GM21360 (cell line): ENCODE data around the gene MRPL10.
"Not testable (repeated sequence)": the region's sequence is repeated elsewhere in the genome, so short reads cannot be mapped to it uniquely, and the experiment has no call there.

Source experiments
- ATAC-seq: cut with Tn5 transposase; IDR thresholded peaks from one replicate; pipeline ENCODE4 v1.9.1; 2021; ENCODE audit warnings: mild to moderate bottlenecking, moderate library complexity; ENCODE audit not compliant: unreplicated experiment

The MRPL10 gene

DNA sequence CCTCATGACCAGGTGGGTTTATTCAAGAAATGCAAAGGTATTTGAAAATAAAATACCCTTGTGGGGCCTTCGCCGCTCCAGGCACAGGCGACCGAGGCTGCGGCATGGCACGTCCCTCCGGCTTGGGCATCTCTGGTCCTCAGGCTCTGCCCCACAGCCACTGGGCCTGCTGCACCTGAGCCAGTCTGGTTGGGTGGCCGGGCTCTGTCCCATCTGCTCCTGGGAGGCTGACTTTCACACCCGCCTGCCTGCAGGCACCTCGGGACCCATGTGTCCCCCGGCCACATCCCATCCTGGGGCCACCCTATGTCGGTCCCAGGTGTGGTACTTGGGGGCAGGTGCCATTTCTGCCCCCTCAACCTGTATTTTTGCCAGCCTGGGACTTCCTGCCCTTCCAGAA, 30.7 kb downstream of the MRPL10 start:
- no peak for ATAC-seq

DNA sequence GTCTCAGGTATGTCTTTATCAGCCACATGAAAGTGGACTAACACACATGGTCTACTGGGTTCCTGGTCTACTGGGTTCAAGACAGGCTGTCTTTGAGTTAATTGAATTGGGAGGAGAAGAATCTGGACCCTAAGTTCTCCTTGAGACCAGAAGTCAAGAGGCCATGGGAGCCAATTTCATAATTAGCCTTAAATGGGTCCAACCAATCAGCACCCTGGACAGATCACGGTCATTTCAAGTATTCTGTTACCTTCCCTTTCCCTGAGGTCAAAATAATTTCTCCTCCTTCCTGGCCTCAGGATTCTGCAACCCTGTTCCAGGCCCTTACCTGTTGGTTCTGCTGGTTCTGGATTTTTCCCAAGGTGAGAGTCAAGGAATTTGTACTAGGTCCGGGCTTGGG, 33.5 kb downstream of the MRPL10 start:
- ATAC-seq, result no peak

DNA sequence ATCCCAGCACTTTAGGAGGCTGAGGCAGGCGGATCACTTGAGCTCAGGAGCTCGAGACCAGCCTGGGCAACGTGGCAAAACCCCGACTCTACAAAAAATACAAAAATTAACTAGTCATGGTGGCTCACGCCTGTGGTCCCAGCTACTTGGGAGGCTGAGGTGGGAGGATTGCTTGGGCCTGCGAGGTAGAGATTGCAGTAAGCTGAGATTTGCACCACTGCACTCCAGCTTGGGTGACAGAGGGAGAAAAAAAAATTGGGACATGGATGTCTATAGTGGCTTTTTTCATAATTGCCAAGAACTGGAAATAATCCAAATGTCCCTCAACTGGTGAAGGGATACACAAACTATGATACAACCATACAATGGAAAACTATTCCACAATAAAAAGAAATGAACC, 38.4 kb downstream of the MRPL10 start:
- ATAC-seq, result no peak

DNA sequence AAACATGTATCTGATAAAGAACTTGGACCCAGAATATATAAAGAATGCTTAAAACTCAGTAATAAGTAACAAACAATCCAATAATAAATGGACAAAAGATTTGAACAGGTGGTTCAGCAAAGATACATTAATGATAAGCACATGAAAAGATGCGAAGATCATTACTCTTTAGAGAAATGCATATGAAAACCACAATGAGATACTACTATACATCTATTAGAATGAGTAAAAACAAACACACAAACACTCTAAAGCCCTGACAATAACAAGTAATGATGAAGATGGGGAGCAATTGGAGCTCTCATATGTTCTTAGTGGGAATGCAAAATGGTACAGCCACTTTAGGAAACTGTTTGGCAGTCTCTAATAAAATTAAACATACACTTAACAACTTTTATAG, 38.9 kb downstream of the MRPL10 start:
- ATAC-seq, result no peak

DNA sequence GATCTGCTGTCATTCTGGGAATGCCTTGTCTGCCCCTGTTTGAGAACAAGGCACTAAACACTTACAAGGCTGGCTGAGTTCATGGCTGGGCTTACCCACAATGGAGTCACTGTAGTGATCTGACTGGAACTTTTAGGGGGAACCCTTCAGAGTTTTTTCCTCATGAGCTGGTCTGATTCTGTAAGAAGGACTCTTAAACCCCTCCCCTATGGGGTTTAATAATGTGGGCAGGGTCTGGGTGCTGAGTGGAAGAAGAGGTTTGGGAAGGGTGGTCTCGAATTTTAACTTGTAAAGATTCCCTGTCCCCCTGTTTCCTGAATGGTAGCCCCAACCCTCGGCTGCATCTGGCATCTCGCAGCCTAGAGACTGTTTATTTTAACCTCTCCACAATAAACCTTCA, 40.3 kb downstream of the MRPL10 start:
- no peak for ATAC-seq

DNA sequence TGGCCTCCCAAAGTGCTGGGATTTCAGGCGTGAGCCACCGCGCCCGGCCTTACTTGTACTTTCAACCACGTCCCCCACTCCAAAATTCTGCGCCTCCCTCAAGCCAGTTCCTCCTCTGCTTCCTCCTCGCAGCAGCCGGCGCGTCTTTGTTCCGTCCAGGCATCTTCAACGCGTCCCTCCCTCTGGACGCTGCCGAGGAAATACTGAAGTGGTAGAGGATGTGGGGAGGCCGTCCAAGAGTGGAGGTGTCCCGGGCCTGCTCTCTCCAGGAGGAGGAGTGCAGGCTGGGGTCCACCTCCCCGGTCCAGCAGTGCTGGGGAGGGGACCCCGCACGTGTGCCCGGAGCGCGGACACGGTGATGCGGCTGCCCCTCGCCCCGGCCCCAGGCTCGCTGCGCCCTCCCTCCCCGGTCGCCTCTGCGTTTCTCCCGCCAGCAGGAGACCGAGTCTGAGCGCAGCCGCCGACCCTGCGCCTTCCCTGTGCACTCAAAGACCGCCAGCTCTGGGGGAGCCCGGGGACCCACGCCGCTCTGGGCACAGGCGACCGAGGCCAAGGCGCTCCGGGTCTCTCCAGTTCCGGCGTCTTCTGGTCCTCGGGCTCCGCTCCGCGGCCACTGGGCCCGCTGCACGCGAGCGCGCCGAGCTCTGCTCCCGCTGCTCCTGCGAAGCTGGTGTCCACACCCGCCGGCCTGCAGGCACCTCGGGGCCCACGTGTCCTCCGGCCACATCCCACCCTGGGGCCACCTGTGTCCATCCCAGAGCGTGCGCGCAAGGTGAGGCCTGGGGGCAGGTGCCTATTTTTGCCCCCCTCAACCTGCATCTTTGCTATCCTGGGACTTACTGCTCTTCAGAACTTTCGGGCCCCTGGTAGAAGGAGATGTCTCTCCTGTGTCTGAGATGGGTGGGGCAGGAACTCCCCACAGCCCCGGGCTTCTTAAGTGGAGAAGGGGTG, 41.5 kb downstream of the MRPL10 start:
- ATAC-seq, result no peak

DNA sequence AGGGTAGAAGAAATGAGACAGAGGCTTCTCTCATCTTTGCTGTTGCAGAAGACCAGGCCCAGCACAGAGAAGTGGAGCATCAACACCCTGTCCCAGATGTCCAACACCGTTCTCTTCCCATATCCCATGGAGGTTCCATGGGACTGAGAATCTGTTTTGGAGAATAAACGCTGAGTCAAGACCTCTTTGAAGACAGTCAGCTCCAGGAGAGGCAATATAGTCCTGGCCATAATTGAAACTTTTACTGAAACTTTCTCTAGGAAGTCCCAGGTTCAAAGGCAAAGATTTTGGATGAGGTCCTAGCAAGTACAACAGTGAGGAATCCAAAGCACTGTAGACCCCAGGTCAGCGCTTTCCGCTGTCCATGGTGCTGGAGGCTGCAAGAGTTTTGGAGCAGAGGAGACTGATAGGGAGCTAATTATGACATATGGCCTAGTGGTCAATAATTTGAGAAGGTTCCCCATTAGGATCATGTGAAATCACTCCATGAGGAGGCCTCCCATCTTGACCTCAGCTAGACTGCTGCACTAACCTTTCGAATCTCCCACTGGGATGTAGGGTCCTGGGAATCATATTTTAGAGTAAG, 45.7 kb downstream of the MRPL10 start:
- ATAC-seq, result no peak

DNA sequence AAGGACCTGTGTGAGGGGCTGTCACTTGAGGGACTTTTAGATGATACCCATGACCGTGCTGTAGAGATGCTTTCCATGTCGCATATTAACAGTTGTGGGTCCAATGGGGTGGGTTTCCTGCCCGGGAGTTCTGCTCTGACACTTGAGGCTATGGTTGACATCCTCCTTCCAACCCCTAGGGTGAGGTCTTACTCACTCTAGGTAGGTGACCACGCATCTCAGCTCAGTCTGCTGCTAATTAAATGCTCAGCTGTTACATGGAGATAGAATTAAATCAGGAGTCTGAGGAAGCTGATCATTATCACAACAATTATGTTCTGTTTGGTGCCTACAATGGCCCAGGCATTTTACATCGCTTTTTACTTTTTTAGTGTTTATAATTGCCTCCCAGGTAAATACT, 49.9 kb downstream of the MRPL10 start:
- ATAC-seq, result no peak

DNA sequence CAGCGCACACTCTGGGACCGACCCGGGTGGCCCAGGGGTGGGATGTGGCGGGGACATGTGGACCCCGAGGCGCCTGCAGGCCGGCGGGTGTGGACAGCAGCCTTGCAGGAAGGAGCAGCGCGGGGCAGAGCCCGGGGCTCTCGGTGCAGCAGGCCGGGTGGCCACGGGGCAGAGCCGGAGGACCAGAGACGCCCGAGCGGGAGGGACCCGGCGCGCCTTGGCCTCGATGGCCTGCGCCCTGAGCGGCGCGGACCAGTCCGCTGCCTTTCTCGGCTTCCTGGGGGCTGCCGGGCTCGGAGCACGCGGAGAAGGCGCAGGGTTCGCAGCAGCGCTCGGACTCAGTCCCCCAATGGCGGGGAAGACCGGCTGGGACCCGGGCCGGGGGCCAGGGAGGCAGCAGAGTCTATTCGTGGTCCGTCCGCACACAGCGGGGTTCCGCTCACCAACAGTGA, 53.1 kb downstream of the MRPL10 start:
- ATAC-seq, result no peak

DNA sequence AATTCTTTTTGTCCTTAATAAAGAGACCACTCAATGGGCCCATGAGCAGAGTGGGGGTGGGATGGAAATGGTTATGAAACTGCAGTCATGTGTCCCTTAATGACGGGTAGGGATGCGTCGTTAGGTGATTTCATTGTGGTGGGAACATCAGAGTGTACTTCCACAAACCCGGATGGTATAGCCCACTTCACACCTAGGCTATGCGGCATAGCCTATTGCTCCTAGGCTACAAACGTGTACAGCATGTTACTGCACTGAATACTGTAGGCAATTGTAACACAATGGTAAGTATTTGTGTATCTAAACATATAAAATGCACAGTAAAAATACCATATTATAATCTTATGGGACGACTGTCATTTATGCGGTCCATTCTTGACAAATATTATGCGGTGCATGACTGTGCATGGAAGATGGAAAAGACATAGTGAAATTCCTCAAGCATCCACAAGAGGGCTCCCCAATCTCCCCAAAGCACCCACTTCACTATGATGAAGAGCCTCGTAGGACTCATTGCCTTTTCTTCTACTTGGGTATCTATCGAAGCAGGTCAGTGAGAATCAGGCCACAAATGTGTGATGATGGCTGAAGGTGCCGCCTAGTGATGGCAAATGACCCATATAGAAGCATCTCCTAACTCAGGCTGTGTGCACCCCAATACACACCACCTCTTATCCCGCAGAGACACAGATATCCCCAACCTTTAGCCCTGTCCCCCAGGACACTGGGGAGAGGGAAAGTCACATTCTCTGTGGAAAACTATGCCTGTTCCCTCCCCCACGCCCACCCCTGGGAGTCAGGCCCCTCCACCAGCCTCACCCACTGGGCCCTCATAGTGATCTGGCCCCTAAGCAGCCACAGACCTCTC, 54.8 kb downstream of the MRPL10 start:
- no peak for ATAC-seq

DNA sequence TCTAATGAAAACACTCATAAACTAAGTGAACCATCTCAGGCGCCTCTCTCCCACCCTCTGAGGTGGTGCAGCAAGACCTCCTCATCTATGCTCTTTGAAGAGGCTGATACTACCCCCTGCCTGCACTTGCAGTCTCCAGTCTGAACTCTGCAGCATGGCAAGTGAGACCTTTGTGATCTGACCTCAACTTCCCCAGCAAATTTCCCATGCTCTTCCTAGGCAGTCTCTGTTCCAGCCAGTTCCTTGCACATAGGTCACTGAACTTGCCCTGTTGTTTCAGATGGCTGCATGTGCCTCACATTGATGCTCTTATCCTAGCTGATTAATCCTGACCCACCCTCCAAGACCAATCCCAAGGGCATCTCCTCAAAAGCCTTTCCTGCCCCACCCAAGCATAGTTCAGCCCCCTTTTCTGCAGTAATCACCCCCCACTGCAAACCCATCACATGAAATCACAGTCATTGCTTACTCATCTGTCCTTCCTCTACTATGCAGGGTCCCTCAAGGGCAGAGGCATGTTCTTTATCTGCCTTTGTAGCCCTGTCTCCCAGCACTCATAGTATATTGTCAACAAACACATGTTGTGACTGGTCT, 56.3 kb downstream of the MRPL10 start:
- no peak for ATAC-seq

DNA sequence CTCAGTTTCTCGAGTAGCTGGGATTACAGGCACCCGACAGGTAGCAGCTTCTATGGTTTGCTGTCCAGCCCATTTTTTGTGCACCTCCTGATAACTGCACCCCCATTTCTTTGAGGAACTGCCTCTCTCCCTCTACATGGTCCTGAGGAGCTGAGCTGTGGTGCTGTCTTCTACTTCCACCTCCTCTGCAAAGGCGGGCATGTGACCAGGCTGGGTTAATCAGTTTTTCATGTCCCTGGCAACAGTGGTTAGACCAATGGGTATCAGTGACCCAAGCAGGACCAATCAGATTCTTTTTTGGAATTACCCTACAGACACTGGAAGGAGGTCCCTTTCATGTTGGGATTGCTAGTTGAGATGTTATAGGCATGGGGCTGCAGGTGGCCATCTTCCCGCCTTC, 57.0 kb downstream of the MRPL10 start:
- no peak for ATAC-seq

DNA sequence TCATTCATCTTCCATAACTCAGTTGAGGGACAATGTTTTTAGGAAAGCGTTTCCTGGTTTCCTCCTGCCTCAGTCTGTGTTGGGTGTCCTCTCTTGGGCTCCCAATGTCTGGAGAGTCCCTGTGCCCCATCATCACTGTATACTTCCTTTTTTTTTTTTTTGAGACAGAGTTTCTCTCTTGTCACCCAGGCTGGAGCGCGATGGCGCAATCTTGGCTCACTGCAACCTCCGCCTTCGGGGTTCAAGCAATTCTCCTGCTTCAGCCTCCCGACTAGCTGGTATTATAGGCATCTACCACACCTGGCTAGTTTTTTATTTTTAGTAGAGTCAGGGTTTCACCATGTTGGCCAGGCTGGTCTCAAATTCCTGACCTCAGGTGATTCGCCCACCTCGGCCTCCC, 57.7 kb downstream of the MRPL10 start:
- not testable (repeated sequence) for ATAC-seq
